Thoracic aorta (tissue), 2 donors: Measurements from ENCODE around the gene SMPX. TPM values are rescaled to one million over a fixed set of nuclear protein-coding genes. Genes with fewer than 3 reads are reported as not detected.
"Not testable (repeated sequence)": the region's sequence is repeated elsewhere in the genome, so short reads cannot be mapped to it uniquely, and the experiment has no call there.

Experiments used
- ATAC-seq: fragments of 150-250 bp; one replicate; pipeline ENCODE4 v1.8.0; 2017; ENCODE audit warnings: low read depth; ENCODE audit not compliant: insufficient number of reproducible peaks, low FRiP score
- DNase-seq: peaks from one replicate; pipeline ENCODE4 v3.0.0-alpha.2; 2020; ENCODE audit warnings: low spot score
- H3K27ac ChIP-seq, 2 donors: fragments of 200-600 bp; sonication (generic); 1 replicate in 1 of 2; 2 replicates in 1 of 2; pipeline ENCODE4 v1.5.1; 2016; ENCODE audit warnings: mild to moderate bottlenecking in 2 of 2, moderate library complexity in 2 of 2
- H3K27me3 ChIP-seq: fragments of 200-600 bp; sonication (generic); replicated peaks from 2 replicates; pipeline ENCODE4 v1.6.0; 2016; ENCODE audit warnings: mild to moderate bottlenecking; ENCODE audit not compliant: insufficient read depth
- H3K36me3 ChIP-seq: fragments of 200-600 bp; sonication (generic); one replicate; pipeline ENCODE4 v1.5.1; 2016
- H3K4me1 ChIP-seq, 2 donors: fragments of 200-600 bp; sonication (generic); 1 replicate in 1 of 2; 2 replicates in 1 of 2; pipeline versions ENCODE4 v1.5.1 to v1.6.0; 2016; ENCODE audit warnings: low read depth in 2 of 2, mild to moderate bottlenecking in 1 of 2; ENCODE audit not compliant: control insufficient read depth in 1 of 2
- H3K4me3 ChIP-seq: fragments of 200-600 bp; sonication (generic); 2 replicates; pipeline ENCODE4 v1.5.1; 2016; ENCODE audit warnings: mild to moderate bottlenecking
- H3K9me3 ChIP-seq: fragments of 200-600 bp; sonication (generic); 2 replicates; pipeline ENCODE4 v1.5.1; 2016
- CTCF ChIP-seq: fragments of 200-600 bp; sonication (generic); IDR thresholded peaks from one replicate; pipeline ENCODE4 v1.5.1; 2019; ENCODE audit warnings: antibody characterized with exemption
- total RNA-seq, 2 donors: library from RNA; depleted of rRNA; stranded (reverse); fragments of >200 nt; gene quantifications; one replicate each; pipeline versions ENCODE4 v1.1.0 to v1.2.3, GENCODE V29; 2016

Gene SMPX
- total RNA-seq, 2 donors from 2014 or later: 10.4 TPM; not detected in 1

DNA sequence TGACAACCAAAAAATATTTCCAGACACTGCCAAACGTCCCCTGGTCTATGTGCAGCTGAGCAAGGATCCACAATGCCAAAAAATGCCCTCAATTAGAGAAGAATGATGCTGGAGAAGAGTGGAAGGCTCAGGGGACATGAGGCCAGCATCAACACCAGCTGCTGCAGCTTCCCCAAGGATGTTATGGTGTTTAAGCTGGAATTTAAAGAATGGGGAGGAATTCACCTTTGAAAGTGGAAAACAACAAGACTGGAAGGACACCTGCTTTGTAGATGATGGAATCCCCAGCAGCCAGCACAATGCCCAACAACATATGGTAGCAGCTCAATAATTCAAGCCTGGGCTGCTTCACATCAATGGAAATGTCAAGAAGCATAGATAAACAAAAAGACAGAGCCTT, 20.3 kb upstream of the SMPX start:
- TF ChIP-seq CTCF: no peak
- H3K9me3 ChIP-seq: no peaks in the 10 kb centered on the region
- ATAC-seq (no peak), DNase-seq (no peak)
- no peaks in the 10 kb centered on the region for H3K36me3 ChIP-seq
- no peak overlapping the region for H3K4me3 ChIP-seq
- no peaks in the 10 kb centered on the region for H3K4me1 ChIP-seq
- H3K27ac ChIP-seq: no peak overlapping the region
- no peaks in the 10 kb centered on the region for H3K27me3 ChIP-seq

GRCh38 chrX:21775128-21775527, 17.2 kb upstream of the SMPX start:
- H3K27ac ChIP-seq, H3K4me3 ChIP-seq, ATAC-seq, DNase-seq, H3K4me1 ChIP-seq, H3K9me3 ChIP-seq, H3K36me3 ChIP-seq, H3K27me3 ChIP-seq: not testable (repeated sequence)

GRCh38 chrX:21773036-21773435, 15.1 kb upstream of the SMPX start:
- H3K27me3 ChIP-seq, H3K36me3 ChIP-seq, H3K4me1 ChIP-seq, ATAC-seq, H3K4me3 ChIP-seq, H3K9me3 ChIP-seq, DNase-seq, H3K27ac ChIP-seq: not testable (repeated sequence)

DNA sequence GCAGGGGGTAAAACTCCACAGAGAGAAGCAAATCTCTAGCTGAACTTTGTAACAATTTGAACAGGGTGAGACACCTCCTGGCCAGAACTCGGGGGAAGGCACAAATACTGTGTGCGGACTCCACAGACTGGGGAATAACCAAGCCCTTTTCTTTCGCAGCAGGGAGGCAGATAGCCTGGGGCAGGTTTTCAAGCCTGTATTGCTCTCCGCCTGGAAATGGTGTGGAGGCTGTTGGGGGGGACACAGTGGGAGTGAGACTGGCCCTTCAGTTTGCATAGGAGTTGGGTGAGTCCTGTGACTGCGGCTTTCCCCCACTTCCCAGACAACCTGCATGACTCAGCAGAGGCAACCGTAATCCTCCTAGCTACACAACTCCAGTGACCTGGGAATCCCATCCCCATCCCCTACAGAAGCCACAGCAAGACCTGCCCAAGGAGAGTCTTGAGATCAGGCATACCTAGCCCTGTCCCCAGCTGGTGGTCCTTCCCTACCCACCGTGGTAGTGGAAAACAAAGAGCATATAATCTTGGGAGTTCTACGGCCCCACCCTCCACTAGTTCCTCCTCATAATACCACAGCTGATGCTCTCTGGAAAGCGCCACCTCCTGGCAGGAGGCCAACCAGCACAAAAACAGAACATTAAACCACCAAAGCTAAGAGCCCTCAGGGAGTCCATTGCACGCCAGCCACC, 12.9 kb upstream of the SMPX start:
- ATAC-seq (no peak), DNase-seq (no peak)
- no peaks in the 10 kb centered on the region for H3K27me3 ChIP-seq
- H3K4me1 ChIP-seq: no peaks in the 10 kb centered on the region
- no peak overlapping the region for H3K27ac ChIP-seq
- H3K9me3 ChIP-seq: no peaks in the 10 kb centered on the region
- no peak for TF ChIP-seq CTCF
- no peaks in the 10 kb centered on the region for H3K36me3 ChIP-seq
- H3K4me3 ChIP-seq: no peak overlapping the region

DNA sequence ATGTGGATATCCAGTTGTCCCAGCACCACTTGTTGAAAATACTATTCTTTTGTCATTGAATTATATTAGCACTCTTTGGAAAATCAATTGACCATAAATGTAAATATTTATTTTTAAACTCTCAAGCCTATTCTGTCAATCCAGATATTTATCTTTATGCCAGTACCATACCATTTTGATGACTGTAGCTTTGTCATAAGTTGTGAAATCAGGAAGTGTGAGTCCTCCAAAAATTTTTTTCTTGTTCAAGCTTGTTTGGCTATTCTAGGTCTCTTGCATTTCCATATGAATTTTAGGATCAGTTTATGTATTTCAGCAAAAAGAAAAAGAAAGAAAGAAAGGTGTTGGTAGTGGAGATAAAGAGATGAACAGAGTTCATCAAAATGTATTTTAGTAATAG, 8.2 kb upstream of the SMPX start:
- ATAC-seq (no peak), DNase-seq (no peak)
- Histone ChIP-seq H3K27me3 (no peaks in the 10 kb centered on the region), H3K4me1 (no peaks in the 10 kb centered on the region), H3K27ac (no peak overlapping the region), H3K9me3 (no peaks in the 10 kb centered on the region), H3K36me3 (no peaks in the 10 kb centered on the region), H3K4me3 (no peak overlapping the region)
- no peak for TF ChIP-seq CTCF

DNA sequence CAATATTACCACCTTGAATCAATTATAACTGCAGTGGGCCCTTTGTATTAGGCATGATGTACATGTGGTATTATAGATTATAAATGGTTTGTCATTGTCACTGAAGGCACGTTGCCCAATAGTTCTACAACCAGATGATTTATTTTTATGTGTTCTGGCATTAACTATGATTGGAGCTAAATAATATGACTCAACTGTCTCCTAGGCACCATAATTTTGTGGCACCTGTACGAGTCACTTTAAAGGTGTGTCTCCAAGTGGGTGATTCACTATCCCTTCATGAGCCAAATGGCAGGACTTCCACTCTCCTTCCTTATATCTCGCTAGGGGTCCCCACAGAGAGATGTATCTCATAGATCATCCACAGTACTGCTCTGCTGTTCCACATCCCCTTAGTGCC, 6.1 kb upstream of the SMPX start:
- TF ChIP-seq CTCF: no peak
- Histone ChIP-seq H3K4me3 (no peak overlapping the region), H3K9me3 (no peaks in the 10 kb centered on the region), H3K36me3 (no peaks in the 10 kb centered on the region), H3K27me3 (no peaks in the 10 kb centered on the region), H3K4me1 (no peaks in the 10 kb centered on the region), H3K27ac (no peak overlapping the region)
- DNase-seq (no peak), ATAC-seq (no peak)
